Measurements from ENCODE around the gene KDM3B.
"Not testable (repeated sequence)": the region's sequence is repeated elsewhere in the genome, so short reads cannot be mapped to it uniquely, and the experiment has no call there.

KDM3B gene

DNA sequence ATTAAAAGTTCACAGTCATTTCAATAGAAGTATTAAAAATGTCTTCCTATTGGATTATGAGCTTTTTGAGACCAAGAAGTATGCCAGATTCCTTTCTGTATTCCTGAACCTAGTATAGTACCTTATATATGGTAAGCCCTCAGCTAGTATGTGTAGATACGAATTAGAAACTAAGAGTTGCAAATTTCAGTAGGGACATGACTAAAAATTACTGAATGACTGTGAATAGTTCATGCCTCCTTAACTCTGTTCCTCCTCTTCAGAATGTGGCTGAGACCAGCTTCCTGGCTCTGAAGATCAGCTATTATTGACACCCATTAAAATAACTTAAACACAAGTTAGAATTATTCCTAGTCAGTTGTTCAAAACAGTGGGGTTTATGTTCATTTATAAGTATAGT is 19.7 kb downstream of the KDM3B start:
- H3K4me3 ChIP-seq (ENCODE audit: low read depth, low read length), result no peak overlapping the region
- TF ChIP-seq, protein P1, sequence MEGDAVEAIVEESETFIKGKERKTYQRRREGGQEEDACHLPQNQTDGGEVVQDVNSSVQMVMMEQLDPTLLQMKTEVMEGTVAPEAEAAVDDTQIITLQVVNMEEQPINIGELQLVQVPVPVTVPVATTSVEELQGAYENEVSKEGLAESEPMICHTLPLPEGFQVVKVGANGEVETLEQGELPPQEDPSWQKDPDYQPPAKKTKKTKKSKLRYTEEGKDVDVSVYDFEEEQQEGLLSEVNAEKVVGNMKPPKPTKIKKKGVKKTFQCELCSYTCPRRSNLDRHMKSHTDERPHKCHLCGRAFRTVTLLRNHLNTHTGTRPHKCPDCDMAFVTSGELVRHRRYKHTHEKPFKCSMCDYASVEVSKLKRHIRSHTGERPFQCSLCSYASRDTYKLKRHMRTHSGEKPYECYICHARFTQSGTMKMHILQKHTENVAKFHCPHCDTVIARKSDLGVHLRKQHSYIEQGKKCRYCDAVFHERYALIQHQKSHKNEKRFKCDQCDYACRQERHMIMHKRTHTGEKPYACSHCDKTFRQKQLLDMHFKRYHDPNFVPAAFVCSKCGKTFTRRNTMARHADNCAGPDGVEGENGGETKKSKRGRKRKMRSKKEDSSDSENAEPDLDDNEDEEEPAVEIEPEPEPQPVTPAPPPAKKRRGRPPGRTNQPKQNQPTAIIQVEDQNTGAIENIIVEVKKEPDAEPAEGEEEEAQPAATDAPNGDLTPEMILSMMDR (IDR thresholded peaks at IDR 0.05; ENCODE audit: low read depth, low read length), result no peak

- H3K4me3 ChIP-seq (ENCODE audit: low read depth, low read length), result no peak overlapping the region
Observed at GRCh38 chr5:138372653-138373052, 20.2 kb downstream of the KDM3B start.

GRCh38 chr5:138382347-138382746 is 29.9 kb downstream of the KDM3B start:
- no peak overlapping the region for H3K4me3 ChIP-seq (ENCODE audit: low read depth, low read length)
- TF ChIP-seq, protein P1 (IDR thresholded peaks at IDR 0.05; ENCODE audit: low read depth, low read length), result no peak

More at GRCh38 chr5:138372653-138373052, 20.2 kb downstream of the KDM3B start:
- TF ChIP-seq, protein P1 (IDR thresholded peaks at IDR 0.05; ENCODE audit: low read depth, low read length), result no peak

- H3K4me3 ChIP-seq (ENCODE audit: low read depth, low read length), result no peak overlapping the region
- TF ChIP-seq, protein P1 (IDR thresholded peaks at IDR 0.05; ENCODE audit: low read depth, low read length), result no peak
Observed at GRCh38 chr5:138385660-138386059, 33.2 kb downstream of the KDM3B start.

DNA sequence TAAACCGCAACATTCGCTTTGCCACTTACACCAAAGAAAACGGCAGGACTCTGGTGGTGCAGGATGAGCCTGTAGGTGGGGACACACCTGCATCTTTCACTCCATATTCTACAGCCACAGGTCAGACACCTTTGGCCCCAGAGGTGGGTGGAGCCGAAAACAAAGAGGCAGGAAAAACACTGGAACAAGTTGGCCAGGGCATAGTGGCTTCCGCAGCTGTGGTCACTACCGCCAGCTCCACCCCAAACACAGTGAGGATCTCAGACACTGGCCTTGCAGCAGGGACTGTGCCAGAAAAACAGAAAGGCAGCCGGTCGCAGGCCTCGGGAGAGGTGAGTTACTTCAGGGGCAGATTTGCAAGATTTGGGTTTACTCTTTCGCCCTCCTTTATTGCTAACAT is 33.8 kb downstream of the KDM3B start:
- H3K4me3 ChIP-seq (ENCODE audit: low read depth, low read length), result no peak overlapping the region
- TF ChIP-seq, protein P1 (IDR thresholded peaks at IDR 0.05; ENCODE audit: low read depth, low read length), result no peak

DNA sequence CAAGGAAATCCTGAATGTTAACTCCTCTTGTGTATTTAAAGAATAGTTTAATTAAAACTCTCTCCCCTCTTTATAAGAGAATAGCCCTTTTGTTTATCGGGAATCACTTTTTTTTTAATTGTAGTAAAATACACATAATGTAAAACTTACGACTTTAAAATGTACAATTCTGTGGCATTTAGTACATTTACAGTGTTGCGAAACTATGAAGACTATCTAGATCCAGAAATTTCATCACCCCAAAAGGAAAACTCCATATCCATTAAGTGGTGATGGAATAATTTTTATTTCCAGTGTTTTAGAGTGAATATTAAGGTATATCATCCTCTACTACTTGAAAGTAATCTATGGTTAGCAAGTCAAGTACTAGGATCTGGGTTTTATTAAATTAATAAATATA is 36.8 kb downstream of the KDM3B start:
- no peak overlapping the region for H3K4me3 ChIP-seq (ENCODE audit: low read depth, low read length)
- TF ChIP-seq, protein P1 (IDR thresholded peaks at IDR 0.05; ENCODE audit: low read depth, low read length), result no peak

DNA sequence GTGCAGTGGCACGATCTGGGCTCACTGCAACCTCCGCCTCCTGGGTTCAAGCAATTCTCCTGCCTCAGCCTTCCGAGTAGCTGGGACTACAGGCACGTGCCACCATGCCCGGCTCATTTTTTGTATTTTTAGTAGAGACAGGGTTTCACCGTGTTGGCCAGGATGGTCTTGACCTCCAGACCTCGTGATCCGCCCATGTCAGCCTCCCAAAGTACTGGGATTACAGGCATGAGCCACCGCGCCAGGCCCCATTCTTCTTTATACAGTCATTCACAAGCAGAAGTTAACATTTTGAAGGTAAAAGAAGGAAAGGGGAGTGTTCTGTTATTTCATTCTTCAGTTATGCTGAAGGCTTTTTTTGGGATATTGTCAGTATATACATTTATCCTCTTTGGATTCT is 37.4 kb downstream of the KDM3B start:
- H3K4me3 ChIP-seq (ENCODE audit: low read depth, low read length), result not testable (repeated sequence)

- TF ChIP-seq, protein P1 (IDR thresholded peaks at IDR 0.05; ENCODE audit: low read depth, low read length), result no peak
- no peak overlapping the region for H3K4me3 ChIP-seq (ENCODE audit: low read depth, low read length)
Observed at GRCh38 chr5:138391859-138392386, 39.4 kb downstream of the KDM3B start.

Data from WI38 (cell line).